SJCRH30 (cell line): ENCODE data around the gene NLRP2B. TPM values are rescaled to one million over a fixed set of nuclear protein-coding genes. Genes with fewer than 3 reads are reported as not detected.
"Not testable (repeated sequence)": the region's sequence is repeated elsewhere in the genome, so short reads cannot be mapped to it uniquely, and the experiment has no call there.

Experiments
- DNase-seq, 2 experiments: peaks; one replicate each; pipeline ENCODE4 v3.0.0-alpha.2; 2015 to 2020
- H3K27ac ChIP-seq: fragments of 250-450 bp; sonication (Bioruptor Pico); 2 replicates; pipeline ENCODE4 v1.5.1; 2020; ENCODE audit warnings: mild to moderate bottlenecking, moderate library complexity
- H3K27me3 ChIP-seq: fragments of 250-450 bp; sonication (Bioruptor Pico); 2 replicates; pipeline ENCODE4 v1.5.1; 2020; ENCODE audit warnings: mild to moderate bottlenecking, moderate library complexity
- H3K36me3 ChIP-seq: fragments of 250-450 bp; sonication (Bioruptor Pico); 2 replicates; pipeline ENCODE4 v1.5.1; 2020; ENCODE audit warnings: mild to moderate bottlenecking, moderate library complexity
- H3K4me1 ChIP-seq: fragments of 250-450 bp; sonication (Bioruptor Pico); 2 replicates; pipeline ENCODE4 v1.5.1; 2020; ENCODE audit warnings: mild to moderate bottlenecking, moderate library complexity
- H3K4me3 ChIP-seq: fragments of 250-450 bp; sonication (Bioruptor Pico); 2 replicates; pipeline ENCODE4 v1.5.1; 2020; ENCODE audit warnings: mild to moderate bottlenecking, moderate library complexity
- H3K9me3 ChIP-seq: fragments of 250-450 bp; sonication (Bioruptor Pico); replicated peaks from 2 replicates; pipeline ENCODE4 v1.5.1; 2020; ENCODE audit warnings: mild to moderate bottlenecking, moderate library complexity
- total RNA-seq: library from RNA; depleted of rRNA; stranded (reverse); fragments of >200 nt; shearing (Covaris generic); gene quantifications from 2 replicates; pipeline ENCODE4 v1.2.3, GENCODE V29; 2014; rRNA removed

The NLRP2B gene
- total RNA-seq, 1 experiment from 2014 or later: not detected

- no peak for DNase-seq
- Histone ChIP-seq H3K9me3 (no peaks in the 10 kb centered on the region), H3K36me3 (no peaks in the 10 kb centered on the region), H3K4me1 (no peaks in the 10 kb centered on the region), H3K4me3 (no peak overlapping the region), H3K27me3 (no peaks in the 10 kb centered on the region), H3K27ac (no peak overlapping the region)
Observed at GRCh38 chrX:57640674-57641016, 39.4 kb downstream of the NLRP2B start.

- not testable (repeated sequence) for H3K9me3 ChIP-seq, H3K4me1 ChIP-seq
Observed at GRCh38 chrX:57629438-57629837, 50.6 kb downstream of the NLRP2B start.

More at GRCh38 chrX:57629438-57629837, 50.6 kb downstream of the NLRP2B start:
- not testable (repeated sequence) for DNase-seq, H3K36me3 ChIP-seq, H3K27me3 ChIP-seq, H3K4me3 ChIP-seq, H3K27ac ChIP-seq

Other genes with a start within 250 kb of the NLRP2B start
- 8.7 and 9.3 TPM in 2 replicates for gene ZXDB, start 88.2 kb downstream of the NLRP2B start, total RNA-seq
- 1.0 and 1.3 TPM in 2 replicates for gene ZXDA, start 230.2 kb upstream of the NLRP2B start, total RNA-seq